Hematopoietic multipotent progenitor cell treated with erythropoietin and hydrocortisone succinate and interleukin-3 and kit ligand, for 8 days (in vitro differentiated cells): ENCODE data around the gene HBEGF.

Experiments used
- DNase-seq: peaks from one replicate; pipeline ENCODE4 v3.0.0-alpha.2; 2015

The HBEGF gene

DNA sequence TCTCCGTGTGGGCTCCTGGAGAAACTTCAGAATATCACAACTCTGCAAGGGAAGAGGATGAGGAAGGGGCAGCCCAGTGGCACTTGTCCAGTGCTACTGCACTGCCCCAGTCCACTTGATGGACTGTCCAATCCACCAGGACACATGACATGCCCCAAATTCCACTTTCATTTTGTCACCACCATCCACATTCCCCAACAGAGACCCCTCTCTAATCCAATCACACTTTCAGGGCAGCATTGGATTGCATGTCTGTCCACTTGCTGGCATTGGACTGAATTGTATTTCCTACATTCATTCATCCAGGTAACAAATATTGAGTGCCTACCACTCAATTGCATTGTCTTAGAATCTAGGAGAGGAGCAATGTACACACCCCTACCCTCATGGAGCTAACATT is 14.8 kb downstream of the HBEGF start:
- no peak for DNase-seq

DNA sequence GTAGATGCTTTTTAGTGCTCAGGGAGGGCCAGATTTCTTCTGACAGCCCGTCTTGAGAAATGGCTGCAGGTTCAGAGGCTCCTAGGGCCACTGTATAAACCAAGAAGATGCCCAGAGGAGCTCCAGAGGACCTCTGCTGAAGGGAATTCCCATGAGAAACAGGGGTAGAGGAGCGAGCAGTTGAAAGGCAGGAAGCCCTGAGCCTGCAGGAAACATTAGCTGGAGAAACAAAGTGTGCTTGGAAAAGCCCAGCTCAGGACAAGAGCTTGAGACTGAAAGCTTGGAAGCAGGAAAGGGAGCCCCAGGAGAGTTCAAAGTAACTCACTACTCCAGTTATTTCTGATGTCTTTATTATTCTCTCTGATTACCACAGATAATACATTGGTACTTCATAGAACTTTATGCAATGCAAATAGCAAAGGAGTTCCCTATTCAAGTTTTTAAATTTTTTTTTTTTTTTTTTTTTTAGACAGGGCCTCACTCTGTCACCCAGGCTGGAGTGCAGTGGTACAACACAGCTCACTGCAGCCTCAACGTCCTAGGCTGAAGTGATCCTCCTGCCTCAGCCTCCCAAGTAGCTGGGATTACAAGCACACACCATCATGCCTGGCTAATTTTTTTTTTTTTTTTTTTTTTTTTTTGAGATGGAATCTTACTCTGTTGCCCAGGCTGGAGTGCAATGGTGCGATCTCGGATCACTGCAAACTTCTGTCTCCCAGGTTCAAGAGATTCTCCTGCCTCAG is 16.5 kb downstream of the HBEGF start:
- no peak for DNase-seq

DNA sequence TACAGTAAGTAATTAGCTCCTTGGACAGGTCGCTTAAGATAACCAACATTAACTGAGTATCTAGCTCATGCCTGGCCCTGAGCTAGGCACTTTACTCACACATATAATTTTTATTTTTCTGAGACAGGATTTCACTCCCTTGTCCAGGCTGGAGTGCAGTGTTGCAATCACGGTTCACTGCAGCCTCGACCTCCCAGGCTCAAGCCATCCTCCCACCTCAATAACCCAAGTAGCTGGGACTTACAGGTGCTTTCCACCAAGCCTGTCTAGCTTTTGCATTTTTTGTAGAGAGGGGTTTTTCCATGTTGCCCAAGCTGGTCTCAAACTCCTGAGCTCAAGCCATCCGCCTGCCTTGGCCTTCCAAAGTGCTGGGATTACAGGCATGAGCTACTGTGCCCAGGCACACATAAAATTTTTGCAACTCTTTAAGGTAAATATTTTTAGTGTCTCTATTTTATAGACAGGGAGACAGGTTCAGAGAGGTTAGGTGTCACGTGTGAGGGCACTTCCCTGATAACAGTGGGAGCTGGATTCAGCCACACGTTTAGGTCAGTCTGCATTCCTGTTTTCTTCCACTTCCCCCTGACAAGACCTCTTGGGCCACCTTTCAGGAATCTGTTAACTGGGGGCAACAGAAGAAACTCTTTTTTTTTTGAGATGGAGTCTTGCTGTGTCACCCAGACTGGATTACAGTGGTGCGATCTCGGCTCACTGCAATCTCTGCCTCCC is 18.2 kb downstream of the HBEGF start:
- DNase-seq, result no peak

GRCh38 chr5:140327589-140327988 is 18.8 kb downstream of the HBEGF start:
- no peak for DNase-seq

DNA sequence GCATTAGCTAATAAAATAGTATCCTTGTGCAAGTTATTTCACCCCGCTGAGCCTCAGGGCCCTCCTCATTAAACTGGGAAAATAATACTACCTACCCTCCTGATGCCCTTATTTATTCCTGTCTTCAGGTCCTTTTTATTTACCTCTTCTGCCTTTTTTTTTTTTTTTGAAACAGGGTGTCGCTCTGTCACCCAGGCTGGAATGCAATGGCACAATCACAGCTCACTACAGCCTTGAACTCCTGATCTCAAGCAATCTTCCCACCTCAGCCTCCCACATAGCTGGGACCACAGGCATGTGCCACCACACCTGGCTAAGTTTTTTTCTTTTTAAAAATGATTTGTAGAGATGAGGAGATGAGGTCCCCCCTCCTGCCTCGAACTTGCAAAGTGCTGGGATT is 20.9 kb downstream of the HBEGF start:
- no peak for DNase-seq

DNA sequence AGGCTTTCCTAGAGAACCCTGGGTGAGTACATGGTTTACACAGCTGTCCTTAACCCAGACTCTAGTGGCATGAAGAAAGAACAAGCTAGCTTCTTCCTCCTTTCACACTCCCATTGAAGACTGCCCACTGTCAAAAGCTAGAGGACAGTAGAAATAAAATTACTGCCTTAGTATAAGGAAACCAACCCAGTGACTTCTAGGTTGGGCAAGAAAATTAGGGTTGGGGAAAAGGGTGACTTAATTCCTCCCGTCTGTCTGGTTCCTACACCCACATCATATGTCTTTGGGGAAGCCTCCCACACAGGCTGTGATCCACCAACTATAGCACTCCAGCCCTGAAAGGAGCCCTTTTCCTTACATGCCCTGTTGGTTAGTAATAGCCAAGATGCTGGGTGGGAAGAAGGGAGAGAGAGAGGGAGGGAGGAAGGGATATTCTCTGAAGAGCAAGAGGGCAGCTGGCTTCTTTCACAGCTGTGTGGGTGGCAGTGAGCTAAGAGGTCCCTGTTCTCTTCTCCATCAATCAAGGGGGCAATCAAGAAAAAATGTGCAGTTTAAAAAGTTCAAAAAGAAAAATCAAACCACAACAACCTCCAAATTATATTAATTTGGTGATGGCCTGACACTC is 21.7 kb downstream of the HBEGF start:
- no peak for DNase-seq

DNA sequence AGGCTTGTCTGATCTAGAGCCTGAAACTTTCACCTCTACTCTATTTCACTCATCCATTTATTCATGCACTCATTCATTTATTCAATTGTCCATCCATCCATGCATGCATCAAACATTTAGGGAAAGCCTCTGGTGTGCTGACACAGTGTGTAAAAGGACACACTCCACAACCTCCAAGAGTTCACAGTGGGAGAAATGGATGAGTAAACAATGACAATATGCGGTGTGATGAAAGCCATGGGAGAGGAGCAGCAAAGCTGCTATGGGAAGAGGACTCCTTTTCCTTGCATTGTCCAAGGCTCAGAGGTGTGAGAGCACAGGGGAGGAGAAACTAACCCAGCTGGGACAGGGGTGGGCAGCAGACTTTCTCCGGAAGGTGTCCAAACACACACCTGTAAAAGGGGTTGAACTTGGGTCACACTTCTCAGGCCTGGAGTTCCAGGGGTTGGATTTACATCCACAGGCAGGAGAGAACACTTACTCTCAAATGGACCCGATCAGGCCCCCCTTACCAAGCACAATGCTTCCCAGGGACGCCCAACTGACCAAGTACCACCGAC is 22.3 kb downstream of the HBEGF start:
- no peak for DNase-seq

GRCh38 chr5:140322751-140323731 is 23.4 kb downstream of the HBEGF start:
- no peak for DNase-seq

- no peak for DNase-seq
Observed at GRCh38 chr5:140321796-140322195, 24.6 kb downstream of the HBEGF start.

DNA sequence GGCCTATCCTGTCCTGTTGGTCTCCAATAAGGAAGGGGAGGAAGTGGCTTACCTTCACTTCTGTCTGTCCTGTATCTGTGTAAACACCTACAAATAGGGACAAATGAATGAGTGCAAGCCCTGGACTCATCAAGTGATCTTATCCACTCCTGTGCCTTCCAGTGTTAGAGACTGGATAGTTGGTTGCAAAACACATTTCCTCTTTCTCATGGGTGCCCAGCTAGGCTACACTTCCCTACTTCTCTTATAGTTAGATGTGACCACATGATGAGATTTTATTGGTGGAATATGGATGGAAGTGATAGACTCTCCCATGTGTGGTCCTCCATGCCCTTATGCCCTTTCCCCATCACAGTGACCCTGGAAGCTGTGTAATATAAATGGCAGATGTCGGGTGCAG is 26.6 kb downstream of the HBEGF start:
- DNase-seq, result no peak

- no peak for DNase-seq
Observed at GRCh38 chr5:140318792-140319191, 27.6 kb downstream of the HBEGF start.

DNA sequence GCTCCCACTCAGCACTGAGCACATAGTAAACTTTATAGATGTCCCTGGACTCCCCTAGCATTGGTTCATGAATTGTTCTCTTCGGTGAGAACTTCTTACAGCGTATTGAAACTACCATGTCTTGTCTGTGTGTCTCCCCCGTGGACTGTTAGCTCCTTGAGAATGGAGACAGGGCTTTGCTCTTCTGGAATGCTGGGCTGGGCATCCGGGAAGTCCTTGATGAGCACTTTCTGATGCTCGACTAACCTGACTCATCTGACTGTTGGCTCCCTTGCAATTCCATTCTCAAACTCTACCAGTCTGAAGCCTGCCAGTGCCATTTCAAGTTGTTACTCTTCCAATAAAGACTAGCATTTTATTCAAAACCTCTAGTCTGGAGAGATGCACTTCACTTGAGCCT is 28.5 kb downstream of the HBEGF start:
- no peak for DNase-seq

DNA sequence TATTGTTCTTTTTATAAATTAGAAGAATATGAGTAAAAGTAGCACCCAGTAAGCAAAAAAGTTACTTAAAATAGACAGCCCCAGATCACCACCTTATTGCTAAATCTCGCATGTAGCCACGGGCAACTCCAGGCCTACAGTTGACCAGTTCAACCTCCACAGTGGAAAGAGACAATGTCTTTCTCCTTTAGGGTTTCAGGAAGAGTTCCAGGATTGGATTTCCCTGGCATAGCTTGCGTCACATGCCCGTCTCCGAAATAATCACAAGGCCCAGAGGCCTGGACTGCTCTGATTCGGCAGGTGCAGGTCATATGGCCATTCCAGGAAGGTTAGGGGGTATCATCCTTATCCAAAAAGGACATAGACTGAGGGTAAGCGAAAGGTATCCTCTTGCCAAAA is 33.6 kb downstream of the HBEGF start:
- DNase-seq, result no peak

DNA sequence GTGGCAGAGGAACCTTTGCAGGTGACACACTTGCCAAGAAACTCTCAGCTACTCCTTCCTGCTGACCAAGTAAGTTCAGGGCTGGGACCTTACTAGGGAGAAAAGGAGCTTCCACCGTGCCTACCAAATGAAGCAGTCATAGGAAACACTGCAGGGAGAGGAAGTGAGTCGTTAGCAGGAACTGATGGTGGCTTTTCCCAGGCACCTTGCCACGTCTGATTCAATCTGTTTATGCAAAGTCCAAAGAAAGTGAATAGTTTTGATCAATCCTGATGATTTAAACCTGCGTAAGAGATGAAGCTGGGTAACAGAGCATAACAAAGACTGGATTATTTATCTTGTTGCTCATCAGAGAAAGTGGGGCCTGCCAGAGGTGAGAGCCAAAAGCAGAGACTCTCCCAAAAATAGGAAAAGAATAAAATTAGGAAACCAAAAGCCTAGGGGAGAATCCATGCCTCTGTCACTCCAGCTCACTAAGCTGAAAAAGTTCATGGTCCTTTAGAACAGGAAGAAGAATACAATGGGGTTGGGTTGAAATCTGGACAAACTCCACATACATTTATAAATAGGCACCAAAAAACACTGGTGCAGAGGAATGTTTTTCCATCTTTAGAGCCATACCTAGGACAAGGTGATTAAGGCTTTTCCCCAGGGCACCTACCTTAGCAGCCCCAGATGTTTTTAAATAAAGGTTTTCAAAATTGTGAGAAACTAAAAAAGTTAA is 34.2 kb downstream of the HBEGF start:
- no peak for DNase-seq

- DNase-seq, result no peak
Observed at GRCh38 chr5:140311011-140311467, 35.4 kb downstream of the HBEGF start.

- no peak for DNase-seq
Observed at GRCh38 chr5:140310434-140310833, 36.0 kb downstream of the HBEGF start.

GRCh38 chr5:140309706-140310249 is 36.6 kb downstream of the HBEGF start:
- DNase-seq, result no peak

DNA sequence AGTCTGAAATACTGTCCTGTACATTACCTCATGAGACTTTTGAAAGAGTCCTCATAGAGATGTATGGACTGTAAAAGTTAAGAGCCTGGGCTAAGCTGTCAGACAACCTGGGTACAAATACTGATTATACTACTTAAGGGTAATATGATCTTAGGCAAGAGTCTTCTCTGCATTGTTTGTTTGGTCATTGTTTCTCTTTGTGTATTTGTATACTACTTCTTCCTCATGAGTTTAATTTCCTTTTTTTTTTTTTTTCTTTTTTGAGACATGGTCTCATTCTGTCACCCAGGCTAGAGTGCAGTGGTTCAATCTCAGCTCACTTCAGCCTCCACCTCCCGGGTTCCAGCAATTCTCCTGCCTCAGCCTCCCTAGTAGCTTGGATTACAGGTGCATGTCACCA is 40.9 kb downstream of the HBEGF start:
- DNase-seq, result no peak

DNA sequence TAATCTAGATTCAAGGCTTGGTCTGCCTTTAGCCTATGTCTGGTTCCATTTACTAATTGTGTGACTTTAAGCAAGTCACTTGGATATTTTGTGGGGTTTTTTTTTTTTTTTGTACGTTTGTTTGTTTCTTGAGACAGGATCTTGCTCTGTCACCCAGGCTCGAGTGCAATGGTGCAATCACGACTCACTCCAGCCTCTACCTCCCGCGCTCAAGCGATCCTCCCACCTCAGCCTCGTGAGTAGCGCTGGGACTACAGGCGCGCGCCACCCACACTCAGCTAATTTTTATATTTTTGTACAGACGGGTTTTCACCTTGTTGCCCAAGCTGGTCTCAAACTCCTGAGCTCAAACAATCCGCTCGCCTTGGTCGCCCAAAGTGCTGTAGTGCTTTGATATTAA is 42.4 kb downstream of the HBEGF start:
- no peak for DNase-seq

- DNase-seq, result peak; percentile 99
Observed at GRCh38 chr5:140302786-140303639, 43.4 kb downstream of the HBEGF start, which contains the start of gene PFDN1. PFDN1 (minus strand) TSS chr5:140303101; CDS start chr5:140303073, 28 bp downstream.
